B cell (primary cell): ENCODE data around the gene IGFBP3. TPM values are rescaled to one million over a fixed set of nuclear protein-coding genes. Genes with fewer than 3 reads are reported as not detected.

Experiments
- ATAC-seq: fragments of 200-7000 bp; cut with Tn5 transposase; one replicate; pipeline ENCODE4 v1.10.0; 2021; ENCODE audit warnings: low read depth, mild to moderate bottlenecking, moderate number of reproducible peaks, moderate library complexity
- CTCF ChIA-PET: fragments of 350-600 bp; sonication (Branson Sonifier 250); formaldehyde crosslinking; loops from one replicate; lab custom pipeline; 2021; ENCODE audit warnings: antibody characterized with exemption, inconsistent platforms; lab: Charles Lee
- POLR2A ChIA-PET: fragments of 350-600 bp; sonication (Branson Sonifier 250); formaldehyde crosslinking; loops from one replicate; lab custom pipeline; 2021; ENCODE audit warnings: antibody characterized with exemption; lab: Charles Lee
- DNase-seq: peaks from one replicate; pipeline ENCODE4 v3.0.0; 2013
- H2AFZ ChIP-seq: 2 replicates; pipeline ENCODE4 v1.6.1; 2012; ENCODE audit warnings: mild to moderate bottlenecking, low read depth, low read length; ENCODE audit not compliant: insufficient read depth, poor library complexity, severe bottlenecking
- H3K27ac ChIP-seq, 2 donors: 1 replicate in 1 of 2; 2 replicates in 1 of 2; pipeline ENCODE4 v1.5.1; 2012 to 2013; ENCODE audit warnings: low read length in 2 of 2, mild to moderate bottlenecking in 2 of 2, moderate library complexity in 1 of 2
- H3K27me3 ChIP-seq, 4 experiments: fragments of 200-600 bp in 1 of 4; sonication (generic) in 1 of 4; replicated peaks in 1 of 4; 1 replicate in 2 of 4; 2 replicates in 2 of 4; pipeline versions ENCODE4 v1.6.1 to v1.7.0; 2013 to 2016; ENCODE audit warnings: low read length in 3 of 4, mild to moderate bottlenecking in 2 of 4, mixed read lengths in 1 of 4, moderate library complexity in 1 of 4; ENCODE audit not compliant: insufficient read depth in 4 of 4, control insufficient read depth in 3 of 4; ENCODE audit errors: control extremely low read depth in 1 of 4
- H3K36me3 ChIP-seq, 2 experiments: replicated peaks in 1 of 2; 1 replicate in 1 of 2; 2 replicates in 1 of 2; pipeline versions ENCODE4 v1.6.1 to v1.7.1; 2013; ENCODE audit warnings: low read length in 1 of 2; ENCODE audit not compliant: insufficient read depth in 2 of 2, control insufficient read depth in 1 of 2; ENCODE audit errors: control extremely low read depth in 1 of 2, extremely low read depth in 1 of 2
- H3K4me1 ChIP-seq, 2 donors: fragments of 200-600 bp in 1 of 2; sonication (generic) in 1 of 2; 1 replicate in 1 of 2; 2 replicates in 1 of 2; pipeline versions ENCODE4 v1.5.1 to v1.6.1; 2013 to 2017; ENCODE audit warnings: low read length in 2 of 2; ENCODE audit not compliant: control insufficient read depth in 2 of 2, insufficient read depth in 2 of 2
- H3K4me2 ChIP-seq: replicated peaks from 2 replicates; pipeline ENCODE3; 2012; ENCODE audit warnings: mild to moderate bottlenecking, low read depth, low read length; ENCODE audit not compliant: poor library complexity, severe bottlenecking
- H3K4me3 ChIP-seq, 5 experiments: fragments of 200-600 bp in 1 of 5; sonication (generic) in 1 of 5; 1 replicate in 3 of 5; 2 replicates in 2 of 5; pipeline versions ENCODE4 v1.5.1 to v1.7.0; 2011 to 2016; ENCODE audit warnings: low read length in 4 of 5, mild to moderate bottlenecking in 4 of 5, low read depth in 2 of 5, control low read depth in 1 of 5, moderate library complexity in 1 of 5; ENCODE audit not compliant: insufficient read depth in 1 of 5; ENCODE audit errors: control extremely low read depth in 1 of 5, extremely low read depth in 1 of 5
- H3K79me2 ChIP-seq: fragments of 200-600 bp; sonication (generic); one replicate; pipeline ENCODE4 v1.6.0; 2016; ENCODE audit warnings: low read length; ENCODE audit not compliant: control insufficient read depth, insufficient read depth
- H3K9ac ChIP-seq: fragments of 200-600 bp; sonication (generic); 2 replicates; pipeline ENCODE4 v1.6.1; 2017; ENCODE audit warnings: mild to moderate bottlenecking, low read length, moderate library complexity
- H3K9me3 ChIP-seq, 3 donors: one replicate each; pipeline versions ENCODE4 v1.6.1 to v1.7.1; 2013; ENCODE audit warnings: low read length in 2 of 3; ENCODE audit not compliant: control insufficient read depth in 2 of 3, insufficient read depth in 1 of 3; ENCODE audit errors: control extremely low read depth in 1 of 3
- H4K20me1 ChIP-seq: 2 replicates; pipeline ENCODE4 v1.6.0; 2012; ENCODE audit warnings: mild to moderate bottlenecking, low read length; ENCODE audit not compliant: insufficient read depth, control insufficient read depth, poor library complexity, severe bottlenecking
- H3K27ac Mint-ChIP-seq: one replicate; pipeline ENCODE4 v1.8.0; 2021; ENCODE audit warnings: mixed read lengths
- H3K27me3 Mint-ChIP-seq: one replicate; pipeline ENCODE4 v1.8.0; 2021; ENCODE audit warnings: mixed read lengths
- H3K4me1 Mint-ChIP-seq: one replicate; pipeline ENCODE4 v1.8.0; 2021; ENCODE audit warnings: mixed read lengths
- H3K4me3 Mint-ChIP-seq: one replicate; pipeline ENCODE4 v1.8.0; 2021; ENCODE audit warnings: mixed read lengths
- H3K9me3 Mint-ChIP-seq: one replicate; pipeline ENCODE4 v1.8.0; 2022; ENCODE audit warnings: mixed read lengths; ENCODE audit not compliant: insufficient read depth
- CTCF ChIP-seq: fragments of 200-600 bp; IDR thresholded peaks from one replicate; pipeline ENCODE4 v1.8.0; 2022; ENCODE audit warnings: antibody characterized with exemption, mild to moderate bottlenecking
- EZH2 ChIP-seq: IDR thresholded peaks from 2 replicates; pipeline ENCODE4 v1.6.1; 2012; ENCODE audit warnings: borderline replicate concordance, low read depth, mild to moderate bottlenecking, moderate library complexity, low read length; ENCODE audit not compliant: insufficient read depth, poor library complexity, severe bottlenecking
- WGBS: methylation state at CpG from one replicate; pipeline ENCODE4 v1.1.5; 2013; ENCODE audit warnings: missing lambda C conversion rate; ENCODE audit not compliant: insufficient coverage; 5-methylcytosine and 5-hydroxymethylcytosine counted together
- intact Hi-C: fragments of 100-400 bp; cut with micrococcal nuclease; formaldehyde crosslinking; loops from one replicate; pipeline ENCODE4 v1.10.0; 2022
- polyA plus RNA-seq: library from polyadenylated mRNA; depleted of rRNA; stranded (reverse); fragments of >200 nt; gene quantifications from 2 replicates; pipeline ENCODE4 v1.2.3, GENCODE V29; 2012
- total RNA-seq, 2 donors: library from RNA; stranded (reverse); fragments of 120-200 nt in 1 of 2; gene quantifications; 1 replicate in 1 of 2; 2 replicates in 1 of 2; pipeline versions ENCODE4 v1.2.3 to v1.2.4, GENCODE V29; 2013 to 2022

The IGFBP3 gene
- total and polyA plus RNA-seq, 2 donors (not counting 1 experiment from before 2014, with no cell fraction given), result not detected

GRCh38 chr7:45884136-45884535, 36.9 kb downstream of the IGFBP3 start:
- intact Hi-C loops, result no loop called here
- no peaks in the 10 kb centered on the region for H4K20me1 ChIP-seq
- H3K27me3 ChIP-seq, result peaks cover 0 to 20% (median 10%) of the 10 kb centered on the region in 4 experiments
- no peak for DNase-seq
- TF ChIP-seq EZH2 (no peak), CTCF (no peak)
- H3K4me2 ChIP-seq, result no peak overlapping the region
- Mint-ChIP-seq H3K9me3 (peaks cover 4% of the 10 kb centered on the region), H3K4me1 (no peaks in the 10 kb centered on the region), H3K4me3 (no peak overlapping the region), H3K27ac (no peak overlapping the region), H3K27me3 (peaks cover 55% of the 10 kb centered on the region)
- H3K9ac ChIP-seq, result no peak overlapping the region
- 93% methylated on average over 4 of the region's 4 CpGs for WGBS
- ChIA-PET POLR2A (no interaction called here), CTCF (no interaction called here)
- no peak for ATAC-seq
- no peaks in the 10 kb centered on the region for H3K79me2 ChIP-seq
- H3K4me3 ChIP-seq, result no peak overlapping the region
- no peak overlapping the region for H2AFZ ChIP-seq
- no peaks in the 10 kb centered on the region for H3K36me3 ChIP-seq
- no peaks in the 10 kb centered on the region for H3K4me1 ChIP-seq
- no peak overlapping the region for H3K27ac ChIP-seq
- peaks cover 0 to 3% (median 0%) of the 10 kb centered on the region in 3 donors for H3K9me3 ChIP-seq

DNA sequence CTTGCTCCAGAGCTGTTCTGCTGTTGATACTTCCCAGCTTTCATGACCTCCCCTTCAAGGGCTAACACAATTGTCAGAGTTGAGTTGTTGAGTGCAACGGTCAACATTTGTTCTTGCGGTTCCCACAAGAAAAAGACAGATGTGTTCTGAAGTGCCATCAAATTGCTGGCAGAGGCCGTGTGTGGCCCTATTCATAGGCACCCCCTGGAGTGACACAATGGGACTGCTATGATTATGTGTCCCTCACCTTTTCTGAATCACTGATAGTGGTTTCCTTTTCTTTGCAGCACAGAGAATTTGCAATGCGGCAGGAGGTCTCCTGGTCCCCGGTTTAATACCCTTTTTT, 38.6 kb downstream of the IGFBP3 start:
- H3K9me3 Mint-ChIP-seq, result peaks cover 5% of the 10 kb centered on the region
- Histone ChIP-seq H3K27me3 (peaks cover 0 to 8% (median 3%) of the 10 kb centered on the region in 4 experiments), H3K4me2 (no peak overlapping the region), H3K27ac (no peak overlapping the region), H3K9ac (no peak overlapping the region), H3K79me2 (no peaks in the 10 kb centered on the region), H4K20me1 (no peaks in the 10 kb centered on the region), H3K4me1 (no peaks in the 10 kb centered on the region), H3K9me3 (peaks cover 0 to 11% (median 11%) of the 10 kb centered on the region in 3 donors), H3K36me3 (no peaks in the 10 kb centered on the region), H3K4me3 (no peak overlapping the region), H2AFZ (no peak overlapping the region)
- CTCF ChIA-PET, result no interaction called here
- DNase-seq (no peak), ATAC-seq (no peak)
- H3K4me3 Mint-ChIP-seq, result no peak overlapping the region
- no peaks in the 10 kb centered on the region for H3K4me1 Mint-ChIP-seq
- intact Hi-C loops, result no loop called here
- POLR2A ChIA-PET, result no interaction called here
- no peak for TF ChIP-seq CTCF
- no peak for TF ChIP-seq EZH2
- H3K27ac Mint-ChIP-seq, result no peak overlapping the region
- peaks cover 43% of the 10 kb centered on the region for H3K27me3 Mint-ChIP-seq
- WGBS, result 93% methylated on average over 3 of the region's 5 CpGs
